ENCODE measurements around the gene CPT1C.

DNA sequence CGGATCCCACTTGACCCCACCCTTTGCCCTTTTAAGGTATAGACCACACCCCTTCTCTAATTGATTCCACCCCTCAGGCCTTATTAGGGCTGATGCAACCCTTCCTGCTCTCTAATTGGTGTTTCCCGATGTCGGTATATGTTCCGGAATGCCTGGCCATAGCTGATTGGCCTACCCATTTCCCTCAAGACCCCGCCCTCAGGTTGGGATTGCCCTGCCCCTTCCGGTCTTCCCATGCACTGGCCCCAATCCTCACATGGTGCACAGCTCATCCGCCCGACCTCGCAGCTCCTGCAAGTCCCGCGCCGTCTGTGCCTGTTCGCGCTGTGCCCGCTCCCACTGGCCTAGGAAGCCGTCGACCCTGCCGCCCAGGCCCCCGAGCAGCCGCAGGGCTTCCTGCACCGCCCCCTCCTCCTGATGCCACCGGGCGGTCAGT lies 54.0 kb downstream of the CPT1C start:
- TF ChIP-seq POLR2AphosphoS5 (IDR thresholded peaks at IDR 0.05; ENCODE audit: low read depth, low read length) (no peak), TAF1 (IDR thresholded peaks at IDR 0.05; ENCODE audit: low read depth, low read length) (no peak)
